EL (cell line): Measurements from ENCODE around the gene PGAP6.
"Not testable (repeated sequence)": the region's sequence is repeated elsewhere in the genome, so short reads cannot be mapped to it uniquely, and the experiment has no call there.

Source experiments
- DNase-seq: peaks from one replicate; pipeline ENCODE4 v3.0.0-alpha.2; 2016

The PGAP6 gene

GRCh38 chr16:379183-379960, 2.4 kb downstream of the PGAP6 start:
- no peak for DNase-seq

DNA sequence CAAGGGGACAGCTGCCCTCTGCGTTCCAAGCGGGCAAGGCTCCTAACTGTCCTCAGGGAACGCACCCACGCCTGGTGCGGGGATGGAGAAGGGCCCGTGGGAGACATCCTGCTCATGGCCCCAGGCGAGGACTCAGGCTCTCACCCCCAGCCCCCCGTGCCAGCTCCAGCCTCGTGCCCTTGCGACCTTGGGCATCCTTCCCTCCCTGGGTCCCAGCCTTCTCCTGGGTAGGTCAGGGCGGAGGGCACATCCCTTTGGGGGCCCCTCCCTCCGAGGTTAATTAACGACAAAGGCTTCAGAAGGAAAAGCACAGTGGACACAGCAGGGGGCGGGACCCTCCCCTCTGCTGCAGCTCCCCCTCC, 3.0 kb downstream of the PGAP6 start:
- DNase-seq, result no peak

- DNase-seq, result not testable (repeated sequence)
These were observed 3.5 kb downstream of the PGAP6 start for GRCh38 chr16:378113-378820.

DNA sequence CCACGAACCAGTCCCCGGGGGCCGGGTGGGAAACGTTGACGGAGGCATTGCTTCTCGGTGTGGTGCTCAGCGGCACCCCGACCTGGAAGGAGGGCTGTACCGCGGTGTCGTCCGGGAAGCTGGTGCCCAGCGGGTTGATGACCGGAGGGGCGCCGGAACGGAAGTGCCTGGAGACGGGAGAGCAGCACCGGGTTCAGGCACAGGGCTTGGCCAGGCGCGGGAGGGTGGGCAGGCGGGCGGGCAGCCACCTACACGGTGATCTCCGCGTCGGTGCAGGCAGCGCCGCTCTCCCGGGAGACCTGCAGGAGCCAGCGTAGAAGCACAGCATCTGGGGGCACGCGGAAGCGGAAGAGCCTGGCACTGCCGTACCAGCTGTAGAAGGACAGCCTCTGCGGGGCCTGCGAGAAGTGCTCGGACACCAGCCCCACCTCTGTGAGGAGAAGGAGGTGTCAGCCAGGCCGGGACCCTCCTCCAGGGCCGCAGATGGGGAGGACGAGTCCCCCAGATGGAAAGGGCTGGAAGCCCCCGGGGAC, 4.3 kb downstream of the PGAP6 start:
- no peak for DNase-seq

DNA sequence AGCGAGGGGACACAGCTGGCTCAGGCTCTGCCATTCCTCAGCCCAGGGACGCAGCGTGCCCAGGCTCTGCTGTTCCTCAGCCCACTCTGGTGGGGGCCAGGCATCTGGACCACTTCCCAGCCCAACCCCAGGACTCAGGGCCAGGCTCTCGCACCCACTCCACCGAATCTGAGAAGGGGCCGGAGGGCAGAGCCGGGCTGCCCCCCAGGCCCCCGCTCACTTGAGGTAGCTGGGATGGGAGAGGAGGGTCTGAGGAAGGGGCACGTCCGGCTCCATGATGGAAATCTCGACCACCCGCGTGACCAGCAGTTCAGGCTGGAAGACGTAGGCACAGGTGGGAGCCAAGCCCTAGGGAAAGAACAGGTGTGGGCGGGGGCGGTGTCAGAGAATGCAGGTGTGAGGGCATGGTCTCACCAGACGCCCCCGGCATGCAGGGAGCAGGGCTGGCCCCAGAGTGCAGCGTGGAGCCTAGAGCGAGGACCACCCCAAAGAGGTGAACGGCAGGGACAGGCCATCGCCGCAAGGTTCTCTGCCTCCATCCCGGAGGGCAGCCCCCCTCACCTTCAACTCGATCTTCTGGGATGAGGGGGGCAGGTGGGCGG, 4.9 kb downstream of the PGAP6 start:
- no peak for DNase-seq

DNA sequence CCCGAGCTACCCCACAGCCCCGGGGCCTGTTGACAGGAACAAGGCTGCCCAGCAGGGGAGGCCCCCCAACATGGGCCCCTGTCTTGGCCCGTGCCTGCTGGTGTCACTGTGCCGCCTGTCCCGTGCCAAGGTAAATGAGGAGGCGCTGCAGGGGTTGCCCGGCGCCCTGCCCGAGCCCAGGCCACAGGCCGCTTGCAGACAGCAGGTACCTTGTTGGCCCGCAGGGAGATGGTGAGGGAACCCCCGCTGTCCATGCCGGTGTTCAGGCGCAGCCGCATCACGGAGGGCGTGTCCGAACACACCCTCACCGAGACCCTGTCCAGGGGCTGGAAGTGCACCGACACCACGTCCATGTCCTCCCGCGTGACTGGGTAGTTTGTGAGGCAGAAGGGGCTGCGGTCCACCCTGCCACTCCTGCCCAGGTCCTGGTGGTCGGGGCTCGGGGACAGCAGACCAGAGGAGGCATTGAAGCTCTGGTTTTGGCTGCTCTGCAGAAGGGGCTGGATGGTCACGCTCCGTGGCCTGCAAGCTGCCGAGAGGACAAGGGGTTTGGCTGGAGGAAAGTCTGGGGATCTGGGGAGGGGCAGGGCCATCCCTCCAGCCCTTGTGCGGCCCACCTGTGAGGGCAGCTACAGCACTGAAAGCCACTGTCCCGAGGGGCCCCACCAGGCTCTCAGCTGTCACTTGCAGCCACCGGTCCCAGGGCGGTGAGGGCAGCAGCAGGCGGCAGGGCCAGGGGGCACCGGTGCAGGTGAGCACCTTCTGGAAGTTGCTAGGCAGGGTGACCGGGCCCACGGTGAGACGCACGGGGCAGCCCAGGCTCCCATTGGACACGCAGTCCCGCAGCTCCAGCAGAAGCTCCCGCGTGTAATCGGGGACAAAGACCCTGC, 5.6 kb downstream of the PGAP6 start:
- DNase-seq, result no peak

DNA sequence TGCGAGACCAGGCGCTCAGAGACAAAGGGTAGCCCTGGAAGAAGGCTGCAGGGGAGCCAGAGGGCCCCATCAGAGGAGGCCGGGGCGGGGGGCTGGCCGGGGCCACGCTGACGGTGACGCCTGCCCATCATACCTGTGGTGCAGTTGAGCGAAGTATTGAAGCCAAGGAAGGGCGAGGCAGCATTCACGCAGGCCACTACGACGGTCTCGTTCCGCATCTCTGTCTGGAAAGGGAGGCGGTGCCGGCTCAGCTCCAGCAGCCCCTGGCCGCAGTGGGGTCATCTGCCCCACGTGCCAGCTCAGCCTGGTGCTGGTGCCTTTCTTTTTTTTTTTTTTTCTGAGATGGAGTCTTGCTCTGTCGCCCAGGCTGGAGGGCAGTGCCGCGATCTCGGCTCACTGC, 6.6 kb downstream of the PGAP6 start:
- DNase-seq, result no peak

DNA sequence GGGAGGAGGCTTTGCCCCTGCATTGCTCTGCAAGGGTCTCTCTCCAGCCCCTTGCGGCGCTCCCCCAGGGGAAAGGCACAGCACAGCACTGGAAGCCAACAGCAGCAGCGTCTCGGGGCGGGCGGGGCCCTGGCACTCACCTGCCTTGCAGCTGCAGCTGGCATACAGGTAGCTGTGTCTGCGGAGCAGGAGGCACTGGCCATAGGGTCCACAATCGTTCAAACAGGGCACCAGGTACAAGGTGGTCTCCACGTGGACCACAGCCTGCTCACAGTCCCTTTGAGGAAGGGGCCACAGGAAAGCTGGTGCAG, 7.2 kb downstream of the PGAP6 start:
- no peak for DNase-seq

DNA sequence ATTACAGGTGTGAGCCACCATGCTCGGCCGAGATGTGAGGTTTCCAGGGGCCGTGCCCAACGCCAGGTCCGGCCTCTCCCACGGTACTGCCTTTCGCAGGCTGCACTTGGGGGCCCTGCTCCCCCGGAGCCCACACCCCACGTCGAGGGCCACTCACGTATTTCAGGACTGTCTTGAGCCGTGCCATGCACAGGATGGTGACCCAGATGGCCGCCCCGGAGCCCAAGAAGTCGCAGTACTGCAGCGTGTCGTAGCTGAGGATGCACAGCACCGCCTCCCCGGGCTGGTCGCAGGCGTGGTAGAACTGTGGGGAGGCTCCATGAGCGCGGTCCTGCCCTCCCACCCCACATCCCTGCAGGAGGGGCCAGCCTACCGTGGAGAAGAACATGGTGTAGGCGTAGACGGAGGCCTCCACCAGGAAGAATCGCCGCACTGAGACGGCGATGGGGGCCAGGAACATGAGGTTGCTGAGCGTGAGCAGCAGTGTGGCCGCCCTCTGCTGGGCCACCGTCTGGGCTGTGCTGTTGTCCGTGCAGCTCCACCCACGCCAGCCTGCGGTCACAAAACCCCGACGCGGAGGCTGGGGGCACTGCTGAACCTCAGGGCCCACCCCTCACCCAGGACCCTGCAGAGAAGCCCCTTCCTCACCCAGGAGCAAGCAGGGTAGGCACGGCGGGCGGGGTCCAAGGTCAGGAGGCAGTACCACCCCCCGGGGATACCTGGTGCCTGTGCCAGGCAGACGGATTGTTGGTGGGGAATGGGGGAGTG, 7.7 kb downstream of the PGAP6 start:
- DNase-seq, result no peak

DNA sequence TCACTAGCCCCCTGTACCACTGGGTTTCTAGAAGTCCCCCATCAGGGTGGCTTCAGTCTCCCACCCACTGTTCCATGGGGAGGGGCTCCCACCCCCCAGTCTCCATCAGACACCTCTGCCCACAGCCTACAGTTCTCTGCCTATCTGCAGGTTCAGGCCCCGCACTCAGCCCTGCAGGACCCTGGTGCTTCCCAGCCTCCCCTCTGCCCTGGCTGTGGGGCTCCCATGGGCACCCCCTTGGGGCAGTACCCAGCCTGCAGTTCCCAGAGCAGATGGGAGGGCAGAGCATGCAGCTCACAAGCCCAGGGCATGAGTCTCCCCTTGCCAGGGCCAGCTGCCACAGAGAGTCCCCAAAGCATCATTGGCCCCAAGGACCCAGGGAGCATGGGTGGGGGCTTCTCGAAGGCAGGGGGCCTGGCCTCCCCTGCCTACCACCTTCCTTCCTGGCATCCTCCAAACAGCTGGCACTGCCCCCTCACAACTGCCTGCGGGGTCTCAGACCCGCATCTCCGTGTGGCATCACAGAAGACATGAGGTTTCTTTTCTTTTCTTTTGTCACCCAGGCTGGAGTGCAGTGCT, 8.7 kb downstream of the PGAP6 start:
- no peak for DNase-seq

DNA sequence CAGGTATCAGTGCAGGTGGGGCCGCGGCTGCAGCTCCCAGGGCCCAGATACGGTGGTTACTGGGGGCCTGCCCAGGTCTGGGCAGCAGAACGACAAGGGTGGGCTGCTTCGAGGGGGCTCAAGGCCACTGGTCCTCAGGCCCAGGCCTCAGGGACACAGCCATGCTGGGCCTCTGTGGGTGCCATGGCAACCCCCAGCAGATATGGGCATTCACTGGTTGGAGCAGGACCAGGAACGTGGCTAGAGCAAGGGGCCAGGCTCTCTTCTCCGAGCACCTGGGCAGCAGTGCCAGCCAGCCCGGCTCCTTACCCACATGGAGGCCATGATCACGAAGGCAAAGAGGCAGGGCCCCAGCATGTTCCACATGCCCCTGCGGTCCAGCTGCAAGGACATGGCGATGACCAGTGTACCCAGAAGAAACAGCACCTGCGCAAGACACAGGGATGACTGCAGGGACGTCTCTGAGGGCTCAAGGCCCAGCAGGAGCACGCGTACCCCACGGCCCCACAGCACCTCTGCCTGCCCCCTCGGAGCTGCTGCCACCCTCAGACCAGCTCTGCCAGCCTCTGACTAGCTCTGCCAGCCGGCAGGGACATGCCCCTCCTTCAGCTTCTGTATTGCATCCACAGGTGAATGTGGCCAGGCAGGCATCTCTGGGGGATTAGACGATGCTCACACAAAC, 9.3 kb downstream of the PGAP6 start:
- DNase-seq, result no peak

GRCh38 chr16:371515-372301, 10.1 kb downstream of the PGAP6 start:
- DNase-seq, result no peak

- no peak for DNase-seq
These were observed 10.7 kb downstream of the PGAP6 start for GRCh38 chr16:370979-371514.

DNA sequence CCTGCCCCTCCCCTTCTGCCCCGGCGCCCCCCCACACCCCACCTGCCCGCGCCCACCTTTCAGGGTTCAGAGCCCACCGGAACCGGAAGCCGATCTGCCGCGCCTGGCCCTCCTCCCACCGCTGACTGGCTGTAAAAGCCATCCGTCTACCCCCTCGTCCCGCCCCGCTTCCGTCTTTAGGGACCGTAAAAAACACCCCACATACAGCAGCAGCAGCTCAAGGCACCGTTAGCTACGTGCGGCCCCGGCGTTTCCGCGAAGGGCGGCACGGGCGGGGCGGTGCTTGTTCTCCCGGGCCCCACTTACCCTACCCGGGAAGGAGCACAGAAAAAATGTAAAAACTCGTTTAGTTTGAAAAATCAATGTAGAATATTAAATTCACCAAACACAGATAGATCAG, 11.3 kb downstream of the PGAP6 start, which contains the start of gene MRPL28:
MRPL28 (minus strand) TSS at position 96 of the 400 bp plus-strand sequence. CDS start 320 bp downstream, outside the sequence.
- peak; percentile 93 for DNase-seq

DNA sequence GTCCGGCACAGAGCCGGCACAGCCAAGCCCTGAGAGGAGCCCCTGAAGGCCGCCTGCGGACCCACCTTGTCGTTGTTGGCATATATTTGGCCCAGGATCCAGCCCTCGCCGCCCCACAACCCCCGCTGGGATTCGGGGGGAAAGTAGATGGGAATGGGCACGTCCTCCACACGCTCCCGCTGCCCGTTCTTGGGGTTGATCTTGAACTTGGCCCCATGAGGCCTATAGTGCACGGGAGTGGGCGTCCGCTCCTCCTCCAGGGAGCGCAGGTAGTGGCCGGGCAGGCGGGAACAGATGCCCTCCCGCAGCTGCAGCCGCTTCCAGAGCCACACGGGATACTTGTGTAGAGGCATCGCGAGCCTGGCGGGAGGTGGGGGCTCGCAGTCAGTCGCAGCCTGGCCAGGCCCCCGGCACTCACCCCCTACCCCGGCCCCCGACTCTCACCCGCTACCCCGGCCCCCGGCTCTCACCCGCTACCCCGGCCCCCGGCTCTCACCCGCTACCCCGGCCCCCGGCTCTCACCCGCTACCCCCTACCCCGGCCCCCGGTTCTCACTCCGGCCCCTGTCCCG, 11.8 kb downstream of the PGAP6 start:
- DNase-seq, result no peak

DNA sequence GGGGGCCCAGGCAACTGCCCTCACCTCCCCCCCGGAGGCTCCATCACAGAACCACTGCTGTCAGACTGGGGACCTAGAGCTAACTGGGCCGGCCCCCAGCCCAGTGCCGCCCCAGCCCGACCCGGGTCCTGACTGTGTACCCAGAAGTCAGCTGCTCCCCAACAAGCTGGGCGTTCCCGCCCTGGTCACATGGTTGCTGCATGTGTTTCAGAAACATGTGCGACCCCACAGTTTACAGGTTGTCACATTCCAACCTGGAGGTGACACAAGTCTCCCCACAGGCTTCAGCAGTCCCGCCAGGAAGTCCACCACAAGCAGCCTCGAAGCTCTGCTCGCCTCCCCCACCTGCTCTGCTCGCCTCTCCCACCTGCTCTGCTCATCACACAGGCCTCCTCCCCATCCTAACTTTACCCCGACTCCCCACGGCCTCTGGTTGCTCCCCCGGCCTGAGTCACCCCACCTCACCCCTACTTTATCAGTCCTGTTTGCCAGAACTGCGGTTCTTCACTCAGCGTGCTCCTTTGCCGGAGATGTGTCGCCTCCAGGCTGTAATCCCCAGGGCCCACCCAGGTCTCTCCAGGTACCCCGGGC, 12.4 kb downstream of the PGAP6 start:
- DNase-seq, result no peak

DNA sequence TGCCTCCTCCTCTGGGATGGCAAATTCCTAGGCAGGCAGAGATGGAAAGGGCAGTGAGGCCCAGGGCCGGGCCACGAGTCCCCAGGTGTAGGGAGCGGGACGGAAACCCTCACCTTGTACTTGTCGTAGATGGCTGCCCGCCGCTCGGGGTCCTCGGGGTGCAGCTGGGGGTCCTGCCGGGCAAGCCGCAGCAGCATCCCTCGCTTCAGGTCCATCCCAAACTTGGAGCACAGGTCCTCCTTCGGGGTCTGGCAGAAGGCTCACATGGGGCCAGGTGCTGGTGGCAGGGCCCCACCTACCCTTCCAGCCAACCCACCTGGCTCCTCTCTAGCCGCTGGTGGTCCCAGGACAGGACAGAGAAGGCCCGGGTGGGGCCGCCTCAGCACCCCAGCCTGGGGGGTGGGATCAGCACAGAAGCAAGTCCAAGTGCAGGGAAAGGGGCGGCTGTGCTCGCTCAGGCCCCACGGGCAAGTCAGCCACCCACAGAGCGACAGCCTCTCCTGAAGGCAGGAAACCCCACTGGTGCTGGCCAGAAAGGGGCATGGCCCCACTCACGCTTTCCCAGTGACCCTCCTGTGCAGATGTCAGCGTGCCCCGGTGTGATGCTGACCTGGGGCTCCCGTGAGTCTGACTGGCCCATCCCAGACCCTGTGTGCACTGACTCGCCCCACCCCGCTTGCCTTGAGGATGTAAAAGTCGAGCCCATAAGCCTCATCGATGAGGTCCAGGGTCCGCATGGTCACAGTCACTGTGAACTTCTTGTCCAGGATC, 13.2 kb downstream of the PGAP6 start:
- DNase-seq, result no peak

DNA sequence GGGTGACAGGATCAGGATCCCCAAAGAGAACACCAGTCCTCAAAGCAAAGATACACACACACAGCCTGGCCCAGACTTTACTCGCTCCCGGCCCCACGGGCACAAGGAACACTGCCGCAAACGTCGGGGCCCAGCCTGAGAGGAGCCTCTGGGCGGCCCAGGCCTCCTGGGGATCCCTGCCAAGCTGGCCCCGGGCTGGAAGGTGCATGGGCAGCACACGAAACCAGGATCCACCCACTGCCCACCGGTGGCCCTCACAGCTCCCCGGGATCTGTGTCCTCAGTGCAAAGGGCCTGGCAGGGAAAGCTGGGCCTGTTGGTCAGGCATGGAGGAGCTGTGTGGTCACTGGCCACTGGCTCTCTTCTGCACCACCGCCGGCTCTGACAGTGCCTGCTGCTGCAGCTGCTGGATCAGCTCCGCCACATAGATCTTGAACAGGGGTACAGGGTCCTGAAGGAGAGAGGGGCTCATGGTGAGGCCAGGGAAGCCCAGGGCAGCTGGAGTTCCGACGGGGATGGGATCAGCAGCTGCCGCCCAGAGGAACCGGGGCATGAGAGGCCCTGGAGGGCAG, 14.4 kb downstream of the PGAP6 start:
- no peak for DNase-seq
